A549 (cell line): ENCODE data around the gene CTSA. TPM values are rescaled to one million over a fixed set of nuclear protein-coding genes. Genes with fewer than 3 reads are reported as not detected.

ENCODE experiments used
- ATAC-seq, 2 experiments: fragments of 200-7000 bp in 1 of 2; fragments of >200 bp in 1 of 2; cut with Nextera tagmentation in 1 of 2; cut with Tn5 transposase in 1 of 2; 3 replicates each; pipeline versions ENCODE4 v1.8.0 to v1.9.1; 2018 to 2020; ENCODE audit warnings: mild to moderate bottlenecking in 1 of 2, moderate library complexity in 1 of 2
- CTCF ChIA-PET: fragments of 300-600 bp; sonication (Branson Sonifier 250); formaldehyde crosslinking; extraction: SDS; loops from one replicate; lab custom pipeline; 2021; ENCODE audit warnings: antibody characterized with exemption, inconsistent platforms; lab: Yijun Ruan, JAX
- POLR2A ChIA-PET: fragments of 350-600 bp; formaldehyde crosslinking; extraction: SDS; loops from one replicate; lab custom pipeline; 2021; ENCODE audit warnings: antibody characterized with exemption, inconsistent platforms; lab: Yijun Ruan, JAX
- DNase-seq, 2 experiments: peaks; one replicate each; pipeline versions ENCODE4 v3.0.0 to v3.0.0-alpha.2; 2011 to 2016; ENCODE audit warnings: low read depth in 1 of 2, low spot score in 1 of 2
- FAIRE-seq: peaks from 2 replicates; lab custom pipeline; 2011; peaks lifted over from hg19 to GRCh38; lab: Jason Lieb, UNC
- H3K27ac ChIP-seq, 2 experiments: fragments of >200 bp; sonication (Bioruptor Twin); formaldehyde crosslinking; 3 replicates each; pipeline ENCODE4 v1.5.1; 2016 to 2017
- H3K4me1 ChIP-seq: fragments of >200 bp; sonication (Bioruptor Twin); formaldehyde crosslinking; 3 replicates; pipeline ENCODE4 v1.6.1; 2016
- H3K4me2 ChIP-seq: fragments of >200 bp; sonication (Bioruptor Twin); formaldehyde crosslinking; 3 replicates; pipeline ENCODE4 v1.6.1; 2016
- H3K4me3 ChIP-seq: fragments of >200 bp; sonication (Bioruptor Twin); formaldehyde crosslinking; 3 replicates; pipeline ENCODE4 v1.5.1; 2016
- H3K9me3 ChIP-seq: fragments of >200 bp; sonication (Bioruptor Twin); formaldehyde crosslinking; 3 replicates; pipeline ENCODE4 v1.6.1; 2016
- ATOH8 ChIP-seq: fragments of 250-450 bp; sonication (Bioruptor Pico); IDR thresholded peaks from 2 replicates; pipeline ENCODE4 v1.5.0; 2020; ENCODE audit warnings: low read depth, mild to moderate bottlenecking, moderate library complexity
- BHLHE40 ChIP-seq: IDR thresholded peaks from 2 replicates; pipeline ENCODE4 v1.6.1; 2012; ENCODE audit warnings: low read depth, low read length, inconsistent platforms
- CEBPB ChIP-seq, 2 experiments: fragments of >200 bp in 1 of 2; sonication (Bioruptor Twin) in 1 of 2; formaldehyde crosslinking in 1 of 2; IDR thresholded peaks; 2 replicates each; pipeline ENCODE4 v1.6.1; 2012 to 2016
- CTCF ChIP-seq: fragments of >200 bp; sonication (Bioruptor Twin); formaldehyde crosslinking; IDR thresholded peaks from 3 replicates; pipeline ENCODE4 v1.5.1; 2016
- E2F6 ChIP-seq: IDR thresholded peaks from 2 replicates; pipeline ENCODE4 v1.6.1; 2012; ENCODE audit warnings: low read depth, borderline replicate concordance
- ELK1 ChIP-seq: fragments of 150-350 bp; IDR thresholded peaks from 2 replicates; pipeline ENCODE4 v1.6.1; 2014; ENCODE audit warnings: low read depth, mild to moderate bottlenecking, low read length
- FOSB ChIP-seq: fragments of 250-450 bp; sonication (Bioruptor Pico); IDR thresholded peaks from 2 replicates; pipeline ENCODE4 v1.5.0; 2020; ENCODE audit warnings: mild to moderate bottlenecking, moderate library complexity
- FOXS1 ChIP-seq: fragments of 250-450 bp; sonication (Bioruptor Pico); IDR thresholded peaks from 2 replicates; pipeline ENCODE4 v1.5.0; 2020; ENCODE audit warnings: mild to moderate bottlenecking, moderate library complexity
- HOXA7 ChIP-seq: fragments of 250-450 bp; sonication (Bioruptor Pico); IDR thresholded peaks from 2 replicates; pipeline ENCODE4 v1.5.0; 2020; ENCODE audit warnings: mild to moderate bottlenecking, moderate library complexity
- HOXB13 ChIP-seq: fragments of 250-450 bp; sonication (Bioruptor Pico); IDR thresholded peaks from 2 replicates; pipeline ENCODE4 v1.5.0; 2020; ENCODE audit warnings: low read depth, mild to moderate bottlenecking, moderate library complexity
- NFE2L2 ChIP-seq: fragments of 150-350 bp; conservative IDR thresholded peaks from 2 replicates; pipeline ENCODE4 v1.6.1; 2014; ENCODE audit warnings: low read length
- NPAS2 ChIP-seq: fragments of 250-450 bp; sonication (Bioruptor Pico); IDR thresholded peaks from 2 replicates; pipeline ENCODE4 v1.8.0; 2022; ENCODE audit warnings: mild to moderate bottlenecking, moderate library complexity, borderline replicate concordance
- NR3C1 ChIP-seq: fragments of >200 bp; sonication (Bioruptor Twin); formaldehyde crosslinking; IDR thresholded peaks from 3 replicates; pipeline ENCODE4 v1.6.1; 2017
- PBX3 ChIP-seq: IDR thresholded peaks from 2 replicates; pipeline ENCODE4 v1.6.1; 2012
- POLR2AphosphoS2 ChIP-seq: conservative IDR thresholded peaks from 2 replicates; pipeline ENCODE4 v1.6.1; 2012; ENCODE audit warnings: low read length, improper control_type of control experiment, inconsistent platforms
- RFX5 ChIP-seq: fragments of 450-650 bp; IDR thresholded peaks from 2 replicates; pipeline ENCODE4 v1.7.1; 2014; ENCODE audit warnings: antibody characterized with exemption, mild to moderate bottlenecking, moderate library complexity
- RNF2 ChIP-seq: fragments of 200-600 bp; sonication (generic); IDR thresholded peaks from 2 replicates; pipeline ENCODE4 v1.6.1; 2016; ENCODE audit warnings: low read depth, mild to moderate bottlenecking, antibody characterized with exemption, moderate library complexity, borderline replicate concordance
- SREBF2 ChIP-seq: fragments of 450-650 bp; IDR thresholded peaks from 2 replicates; pipeline ENCODE4 v1.6.1; 2014; ENCODE audit warnings: mild to moderate bottlenecking, moderate library complexity
- ZFP36 ChIP-seq: fragments of 450-650 bp; IDR thresholded peaks from 2 replicates; pipeline ENCODE4 v1.6.1; 2014; ENCODE audit warnings: borderline replicate concordance; ENCODE audit not compliant: partially characterized antibody
- ZNF302 ChIP-seq: fragments of 250-450 bp; sonication (Bioruptor Pico); IDR thresholded peaks from 2 replicates; pipeline ENCODE4 v1.9.0; 2021; ENCODE audit warnings: inconsistent platforms, mild to moderate bottlenecking, moderate library complexity
- WGBS: methylation state at CpG from one replicate; pipeline ENCODE4 v1.1.6; 2017; ENCODE audit errors: missing lambda C conversion rate; 5-methylcytosine and 5-hydroxymethylcytosine counted together
- polyA plus RNA-seq, 4 experiments: library from polyadenylated mRNA; depleted of rRNA in 3 of 4; stranded (reverse); fragments of >200 nt; fragmentation: RNase III in 1 of 4; extraction: RNeasy Plus Mini Kit Qiagen cat#74134 plus additional on column Dnase treatment in 1 of 4; gene quantifications; 2 replicates in 3 of 4; 3 replicates in 1 of 4; pipeline ENCODE4 v1.2.3, GENCODE V29; 2011 to 2017

Gene CTSA
- polyA plus RNA-seq, 2 of the 4 experiments (the other 2 are of a cell fraction), result 53.1 to 95.6 TPM

- no peak for ATAC-seq
Measured at GRCh38 chr20:45850238-45850637, 40.9 kb upstream of the CTSA start.

GRCh38 chr20:45850926-45851325 is 40.2 kb upstream of the CTSA start:
- DNase-seq (no peak), FAIRE-seq (no peak), ATAC-seq (no peak)
- ChIA-PET POLR2A (no interaction called here), CTCF (interaction anchor here (0.9 to 1.5 kb wide), 4 partner anchors 9 to 119 kb away, joined by 3 to 4 read pairs (median 3); no protein-coding TSS in a partner anchor)
- TF ChIP-seq RFX5 (no peak), CEBPB (IDR thresholded peaks at IDR 0.05) (no peak), FOXS1 (CRISPR knock-in tag) (no peak), ATOH8 (CRISPR knock-in tag) (no peak), PBX3 (no peak), NR3C1 (no peak)
- H3K4me2 ChIP-seq, result no peak overlapping the region
- WGBS, result 90% methylated on average over 1 of the region's 1 CpG
- no peaks in the 10 kb centered on the region for H3K9me3 ChIP-seq
- H3K4me1 ChIP-seq, result peaks cover 2% of the 10 kb centered on the region; the same call in 1 of the 3 replicates
- H3K27ac ChIP-seq, result no peak overlapping the region
- no peak overlapping the region for H3K4me3 ChIP-seq

More at GRCh38 chr20:45850238-45850637, 40.9 kb upstream of the CTSA start:
- 94% methylated on average over 2 of the region's 2 CpGs for WGBS
- no peak for TF ChIP-seq RNF2
- no peak for TF ChIP-seq BHLHE40
- no peak for TF ChIP-seq ZNF302
- TF ChIP-seq PBX3, result no peak
- TF ChIP-seq NPAS2, result no peak
- no peak for TF ChIP-seq ZFP36
- no peak for TF ChIP-seq E2F6
- no peak for TF ChIP-seq POLR2AphosphoS2
- TF ChIP-seq CTCF, result no peak
- TF ChIP-seq ATOH8 (CRISPR knock-in tag), result no peak
- TF ChIP-seq ELK1, result no peak
- no peak for TF ChIP-seq HOXA7 (CRISPR knock-in tag)
- no peak for TF ChIP-seq FOSB (CRISPR knock-in tag)
- no peak for TF ChIP-seq NFE2L2
- TF ChIP-seq NR3C1, result no peak
- TF ChIP-seq HOXB13 (CRISPR knock-in tag), result no peak
- no peak for TF ChIP-seq SREBF2
- TF ChIP-seq, all 56 proteins: peak for 0
- ChIA-PET POLR2A (interaction anchor here (0.7 kb wide), 1 partner anchor 16 kb away, joined by 3 read pairs; the partner anchor contains the start of gene SNX21), CTCF (interaction anchor here (1.3 to 1.5 kb wide), 2 partner anchors 20 to 39 kb away, joined by 3 to 4 read pairs; no protein-coding TSS in a partner anchor)
- FAIRE-seq (no peak), DNase-seq (no peak)
- Histone ChIP-seq H3K4me2 (no peak overlapping the region), H3K9me3 (no peaks in the 10 kb centered on the region), H3K4me3 (no peak overlapping the region), H3K4me1 (no peaks in the 10 kb centered on the region), H3K27ac (no peak overlapping the region)
